SW 1271 (cell line): ENCODE results near the gene AQP7.
"Not testable (repeated sequence)": the region's sequence is repeated elsewhere in the genome, so short reads cannot be mapped to it uniquely, and the experiment has no call there.

ENCODE experiments used
- DNase-seq, 2 experiments: peaks; one replicate each; lab custom pipeline; 2025; lab: John Stamatoyannopoulos, UW

AQP7 gene

GRCh38 chr9:33433871-33434270 lies 31.5 kb upstream of the AQP7 start:
- no peak for DNase-seq

- DNase-seq = no peak
These were observed 29.1 kb upstream of the AQP7 start for GRCh38 chr9:33431420-33431819.

GRCh38 chr9:33430942-33431341 lies 28.6 kb upstream of the AQP7 start:
- DNase-seq = no peak

- no peak for DNase-seq
These were observed 27.1 kb upstream of the AQP7 start for GRCh38 chr9:33429256-33429985.

GRCh38 chr9:33426843-33427293 lies 24.5 kb upstream of the AQP7 start:
- no peak for DNase-seq

GRCh38 chr9:33425128-33425533 lies 22.8 kb upstream of the AQP7 start:
- DNase-seq = no peak

GRCh38 chr9:33424492-33424891 lies 22.1 kb upstream of the AQP7 start:
- not testable (repeated sequence) for DNase-seq

GRCh38 chr9:33424043-33424442 lies 21.7 kb upstream of the AQP7 start:
- DNase-seq = not testable (repeated sequence)

- no peak for DNase-seq
These were observed 17.4 kb upstream of the AQP7 start for GRCh38 chr9:33419708-33420303.

GRCh38 chr9:33418090-33418489 lies 15.7 kb upstream of the AQP7 start:
- DNase-seq = no peak

GRCh38 chr9:33416996-33417395 lies 14.6 kb upstream of the AQP7 start:
- no peak for DNase-seq

GRCh38 chr9:33415501-33416038 lies 13.2 kb upstream of the AQP7 start:
- DNase-seq = no peak

- no peak for DNase-seq
These were observed 12.6 kb upstream of the AQP7 start for GRCh38 chr9:33414889-33415500.

- DNase-seq = no peak
These were observed 11.9 kb upstream of the AQP7 start for GRCh38 chr9:33414268-33414667.

GRCh38 chr9:33408087-33408486 lies 5.7 kb upstream of the AQP7 start:
- DNase-seq = no peak

- DNase-seq = no peak
These were observed 4.7 kb upstream of the AQP7 start for GRCh38 chr9:33407061-33407460.

GRCh38 chr9:33404788-33405362 lies 2.5 kb upstream of the AQP7 start:
- DNase-seq = no peak

- DNase-seq = no peak
These were observed 1.8 kb upstream of the AQP7 start for GRCh38 chr9:33403941-33404787.

- not testable (repeated sequence) for DNase-seq
These were observed 559 bp downstream of the AQP7 start for GRCh38 chr9:33401809-33402208.

- not testable (repeated sequence) for DNase-seq
These were observed 3.3 kb downstream of the AQP7 start for GRCh38 chr9:33399047-33399446.

- DNase-seq = not testable (repeated sequence)
These were observed 4.6 kb downstream of the AQP7 start for GRCh38 chr9:33397801-33398200.
